GM12865 (cell line): Measurements from ENCODE around the gene PCLO.

Experiments
- DNase-seq: peaks from one replicate; pipeline ENCODE4 v3.0.0; 2010; ENCODE audit warnings: low read depth
- H3K4me3 ChIP-seq: 2 replicates; pipeline ENCODE4 v1.5.1; 2011; ENCODE audit warnings: mild to moderate bottlenecking, low read depth, low read length, control low read depth
- CTCF ChIP-seq: IDR thresholded peaks from 2 replicates; pipeline ENCODE4 v1.5.1; 2011; ENCODE audit warnings: low read length, control low read depth, low read depth, inconsistent platforms; ENCODE audit not compliant: insufficient read depth; ENCODE audit errors: missing control alignments

The PCLO gene, protein sequence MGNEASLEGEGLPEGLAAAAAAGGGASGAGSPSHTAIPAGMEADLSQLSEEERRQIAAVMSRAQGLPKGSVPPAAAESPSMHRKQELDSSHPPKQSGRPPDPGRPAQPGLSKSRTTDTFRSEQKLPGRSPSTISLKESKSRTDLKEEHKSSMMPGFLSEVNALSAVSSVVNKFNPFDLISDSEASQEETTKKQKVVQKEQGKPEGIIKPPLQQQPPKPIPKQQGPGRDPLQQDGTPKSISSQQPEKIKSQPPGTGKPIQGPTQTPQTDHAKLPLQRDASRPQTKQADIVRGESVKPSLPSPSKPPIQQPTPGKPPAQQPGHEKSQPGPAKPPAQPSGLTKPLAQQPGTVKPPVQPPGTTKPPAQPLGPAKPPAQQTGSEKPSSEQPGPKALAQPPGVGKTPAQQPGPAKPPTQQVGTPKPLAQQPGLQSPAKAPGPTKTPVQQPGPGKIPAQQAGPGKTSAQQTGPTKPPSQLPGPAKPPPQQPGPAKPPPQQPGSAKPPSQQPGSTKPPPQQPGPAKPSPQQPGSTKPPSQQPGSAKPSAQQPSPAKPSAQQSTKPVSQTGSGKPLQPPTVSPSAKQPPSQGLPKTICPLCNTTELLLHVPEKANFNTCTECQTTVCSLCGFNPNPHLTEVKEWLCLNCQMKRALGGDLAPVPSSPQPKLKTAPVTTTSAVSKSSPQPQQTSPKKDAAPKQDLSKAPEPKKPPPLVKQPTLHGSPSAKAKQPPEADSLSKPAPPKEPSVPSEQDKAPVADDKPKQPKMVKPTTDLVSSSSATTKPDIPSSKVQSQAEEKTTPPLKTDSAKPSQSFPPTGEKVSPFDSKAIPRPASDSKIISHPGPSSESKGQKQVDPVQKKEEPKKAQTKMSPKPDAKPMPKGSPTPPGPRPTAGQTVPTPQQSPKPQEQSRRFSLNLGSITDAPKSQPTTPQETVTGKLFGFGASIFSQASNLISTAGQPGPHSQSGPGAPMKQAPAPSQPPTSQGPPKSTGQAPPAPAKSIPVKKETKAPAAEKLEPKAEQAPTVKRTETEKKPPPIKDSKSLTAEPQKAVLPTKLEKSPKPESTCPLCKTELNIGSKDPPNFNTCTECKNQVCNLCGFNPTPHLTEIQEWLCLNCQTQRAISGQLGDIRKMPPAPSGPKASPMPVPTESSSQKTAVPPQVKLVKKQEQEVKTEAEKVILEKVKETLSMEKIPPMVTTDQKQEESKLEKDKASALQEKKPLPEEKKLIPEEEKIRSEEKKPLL (N-terminal part only)

DNA sequence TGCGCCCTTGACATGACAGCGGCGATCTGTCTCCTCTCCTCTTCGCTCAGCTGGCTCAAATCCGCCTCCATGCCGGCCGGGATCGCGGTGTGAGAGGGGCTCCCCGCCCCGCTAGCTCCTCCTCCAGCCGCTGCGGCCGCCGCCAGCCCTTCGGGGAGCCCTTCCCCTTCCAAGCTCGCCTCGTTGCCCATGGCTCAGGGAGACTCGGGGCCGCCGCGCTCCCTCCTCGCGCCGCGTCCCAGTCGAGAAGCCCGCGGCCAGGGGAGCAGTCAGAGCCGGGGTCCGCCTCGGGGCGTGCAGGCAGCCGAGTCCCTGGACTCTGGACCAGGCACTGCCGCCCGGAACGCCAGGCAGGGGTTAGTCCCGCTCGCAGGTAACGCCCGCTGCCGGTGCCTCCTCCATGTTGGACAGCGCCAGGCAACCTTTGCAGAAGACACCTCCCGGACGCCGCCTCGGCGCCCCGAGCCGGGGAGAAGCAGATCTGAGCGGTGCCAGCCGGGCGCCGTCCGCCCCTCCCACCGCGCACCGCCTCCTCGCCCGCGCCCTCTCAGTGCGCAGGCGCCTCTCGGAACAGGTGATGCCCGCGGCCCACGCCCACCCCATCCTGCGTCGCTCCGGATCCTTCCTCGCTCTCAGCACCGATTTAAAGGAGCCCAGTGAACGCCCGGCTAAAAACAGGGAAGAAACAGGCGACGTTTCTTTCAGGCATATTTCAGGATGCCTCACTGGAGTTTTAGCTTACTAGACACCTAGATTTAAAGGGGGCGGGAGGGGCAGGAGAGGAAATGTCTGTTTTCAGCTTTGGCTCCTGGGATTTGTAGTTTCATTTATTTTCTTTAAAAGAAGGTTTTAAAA, at the start of gene PCLO:
TSS of gene PCLO (minus strand) at position 483 of the 855 bp plus-strand sequence. CDS start at position 191, 292 bp downstream.
- peak; percentile 73 for DNase-seq
- peak within 1 kb of the TSS; percentile 65 for H3K4me3 ChIP-seq
- no peak for TF ChIP-seq CTCF

- no peak for DNase-seq
- TF ChIP-seq CTCF: no peak
- H3K4me3 ChIP-seq: no peak overlapping the region
Measured at GRCh38 chr7:83211685-83212084, 49.0 kb upstream of the PCLO start.

GRCh38 chr7:83210479-83210878, 47.8 kb upstream of the PCLO start:
- no peak for DNase-seq
- H3K4me3 ChIP-seq: no peak overlapping the region
- TF ChIP-seq CTCF: no peak

- H3K4me3 ChIP-seq: no peak overlapping the region
- no peak for TF ChIP-seq CTCF
- no peak for DNase-seq
Measured at GRCh38 chr7:83204715-83205114, 42.0 kb upstream of the PCLO start.

DNA sequence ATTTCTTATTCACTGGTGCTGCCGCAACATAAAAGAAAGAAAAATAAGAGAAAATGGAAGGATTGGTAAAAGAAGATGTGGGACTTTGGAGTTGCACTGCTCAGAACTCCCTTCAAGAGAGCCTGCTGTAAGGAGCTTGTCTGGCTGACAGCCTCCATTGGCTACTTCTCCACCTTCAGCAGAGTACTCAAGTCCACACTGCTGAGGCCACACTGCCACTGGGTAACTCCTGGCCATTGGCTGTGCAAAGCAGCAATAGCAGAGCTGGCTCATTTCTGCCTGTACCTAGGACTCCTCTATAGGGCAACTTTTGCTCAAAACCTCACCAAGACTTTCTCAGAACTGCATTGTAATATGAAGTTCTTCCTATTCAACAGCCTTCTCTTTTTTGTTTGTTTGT, 38.7 kb upstream of the PCLO start:
- no peak overlapping the region for H3K4me3 ChIP-seq
- no peak for TF ChIP-seq CTCF
- DNase-seq: no peak
